ENCODE results near the gene MCM5.
"Not testable (repeated sequence)": the region's sequence is repeated elsewhere in the genome, so short reads cannot be mapped to it uniquely, and the experiment has no call there.

MCM5 gene

GRCh38 chr22:35379146-35379993, 20.6 kb upstream of the MCM5 start:
- DNase-seq: no peak

GRCh38 chr22:35380013-35380412, 19.9 kb upstream of the MCM5 start:
- DNase-seq: no peak

- DNase-seq: peak; percentile 32
Measured at GRCh38 chr22:35380537-35381423, 19.2 kb upstream of the MCM5 start, which contains the start of gene HMOX1. Gene HMOX1 (plus strand): TSS chr22:35381096. CDS start chr22:35381174, 78 bp downstream.

GRCh38 chr22:35381424-35382009, 18.4 kb upstream of the MCM5 start:
- DNase-seq: no peak

GRCh38 chr22:35383679-35384071, 16.3 kb upstream of the MCM5 start:
- DNase-seq: no peak

- no peak for DNase-seq
Measured at GRCh38 chr22:35384527-35384926, 15.4 kb upstream of the MCM5 start.

- DNase-seq: no peak
Measured at GRCh38 chr22:35384975-35385588, 14.9 kb upstream of the MCM5 start.

- DNase-seq: no peak
Measured at GRCh38 chr22:35386670-35387288, 13.2 kb upstream of the MCM5 start.

GRCh38 chr22:35390933-35391332, 9.0 kb upstream of the MCM5 start:
- DNase-seq: no peak

GRCh38 chr22:35392357-35392756, 7.6 kb upstream of the MCM5 start:
- no peak for DNase-seq

- no peak for DNase-seq
Measured at GRCh38 chr22:35393116-35394010, 6.6 kb upstream of the MCM5 start.

GRCh38 chr22:35394011-35394312, 6.0 kb upstream of the MCM5 start:
- no peak for DNase-seq

GRCh38 chr22:35394810-35395563, 5.0 kb upstream of the MCM5 start:
- DNase-seq: no peak

- not testable (repeated sequence) for DNase-seq
Measured at GRCh38 chr22:35396622-35397021, 3.3 kb upstream of the MCM5 start.

GRCh38 chr22:35397095-35397904, 2.6 kb upstream of the MCM5 start:
- DNase-seq: no peak

GRCh38 chr22:35398591-35398973, 1.4 kb upstream of the MCM5 start:
- no peak for DNase-seq

- no peak for DNase-seq
Measured at GRCh38 chr22:35399114-35399677, 744 bp upstream of the MCM5 start.

GRCh38 chr22:35400501-35400790, 506 bp downstream of the MCM5 start:
- no peak for DNase-seq

- DNase-seq: no peak
Measured at GRCh38 chr22:35401863-35402262, 1.9 kb downstream of the MCM5 start.

- DNase-seq: no peak
Measured at GRCh38 chr22:35403356-35403755, 3.4 kb downstream of the MCM5 start.
